Testis (tissue), 3 donors: ENCODE measurements around the gene STK32A. TPM values are rescaled to one million over a fixed set of nuclear protein-coding genes. Genes with fewer than 3 reads are reported as not detected.

ENCODE experiments used
- DNase-seq: peaks from one replicate; pipeline ENCODE4 v3.0.0-alpha.2; 2019
- H3K27ac ChIP-seq, 2 donors: fragments of 200-600 bp; sonication (generic); one replicate each; pipeline ENCODE4 v1.5.1; 2019
- H3K27me3 ChIP-seq: fragments of 200-600 bp; sonication (generic); one replicate; pipeline ENCODE4 v1.5.1; 2019
- H3K36me3 ChIP-seq: fragments of 200-600 bp; sonication (generic); one replicate; pipeline ENCODE4 v1.5.1; 2017; ENCODE audit warnings: low read depth; ENCODE audit errors: missing control alignments
- H3K4me1 ChIP-seq: fragments of 200-600 bp; sonication (generic); one replicate; pipeline ENCODE4 v1.5.1; 2019
- H3K4me3 ChIP-seq, 2 donors: fragments of 200-600 bp; sonication (generic); one replicate each; pipeline ENCODE4 v1.5.1; 2017 to 2019
- H3K9me3 ChIP-seq: fragments of 200-600 bp; sonication (generic); one replicate; pipeline ENCODE4 v1.5.1; 2017
- CTCF ChIP-seq, 3 experiments: fragments of 450-650 bp in 2 of 3; fragments of 200-600 bp in 1 of 3; sonication (generic) in 1 of 3; IDR thresholded peaks; one replicate each; pipeline ENCODE4 v1.5.1; 2016 to 2019; ENCODE audit warnings: antibody characterized with exemption in 3 of 3, mild to moderate bottlenecking in 2 of 3, moderate library complexity in 1 of 3
- POLR2A ChIP-seq: fragments of 450-650 bp; IDR thresholded peaks from one replicate; pipeline ENCODE4 v1.6.1; 2017; ENCODE audit warnings: antibody characterized with exemption, mild to moderate bottlenecking, moderate library complexity
- WGBS, 2 donors: methylation state at CpG; one replicate each; pipeline ENCODE4 v1.1.5; 2018; 5-methylcytosine and 5-hydroxymethylcytosine counted together
- intact Hi-C: fragments of 100-400 bp; cut with DNase I; formaldehyde crosslinking; loops from one replicate; pipeline ENCODE4 v1.15.1; 2023; ENCODE audit warnings: low total_unique reads
- polyA plus RNA-seq: library from polyadenylated mRNA; stranded (reverse); fragments of 350-450 nt; fragmentation: Illumina TruSeq; extraction: RNeasy Lipid Tissue Mini Kit (QIAGEN cat#74804); gene quantifications from one replicate; pipeline ENCODE4 v1.2.3, GENCODE V29; 2014; ENCODE audit warnings: low read depth, low replicate concordance; ENCODE audit not compliant: insufficient read depth
- total RNA-seq, 2 donors: library from RNA; depleted of rRNA; stranded (reverse); fragments of >200 nt; gene quantifications; one replicate each; pipeline ENCODE4 v1.2.3, GENCODE V29; 2016

The STK32A gene
- total and polyA plus RNA-seq, 3 donors from 2014 or later, result 3.9 to 7.9 (median 6.0) TPM

DNA sequence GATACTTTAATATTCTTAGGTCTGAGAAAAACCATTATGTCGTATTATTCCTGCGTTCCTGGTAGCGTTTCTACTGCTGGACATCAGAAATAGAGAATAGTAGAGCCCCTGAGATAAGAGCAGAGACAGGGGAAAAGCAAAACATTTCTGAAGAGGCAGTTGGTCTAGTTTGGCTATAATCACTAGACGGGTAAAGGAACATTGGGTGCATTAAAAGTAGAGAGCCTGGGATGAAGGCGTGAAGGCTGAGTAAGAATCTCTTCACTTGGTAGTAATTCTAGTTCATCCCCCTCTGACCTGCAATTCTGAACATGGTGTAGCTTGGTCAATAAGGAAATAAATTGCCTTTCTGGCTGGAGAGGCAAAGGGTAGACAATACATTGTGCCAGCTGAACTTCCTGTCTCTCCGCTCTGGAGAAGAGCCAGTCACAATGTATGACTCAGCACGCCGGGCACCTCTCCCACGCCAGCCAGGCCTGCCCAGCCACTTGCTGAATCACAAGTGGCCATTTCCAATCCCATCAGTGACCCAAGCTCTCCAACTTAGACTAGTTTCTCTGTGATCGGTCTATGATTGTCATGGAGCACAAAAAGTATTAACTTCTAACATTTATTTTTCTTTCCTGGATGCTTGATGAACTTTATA lies 75.4 kb downstream of the STK32A start:
- 71 to 84% methylated on average over 10 of the region's 10 CpGs for WGBS, 2 donors
- H3K4me1 ChIP-seq, result no peaks in the 10 kb centered on the region
- H3K36me3 ChIP-seq, result no peaks in the 10 kb centered on the region
- intact Hi-C loops, result no loop called here
- TF ChIP-seq POLR2A (no peak), CTCF (IDR thresholded peaks at IDR 0.05) (no peak)
- H3K4me3 ChIP-seq, result no peak overlapping the region
- no peaks in the 10 kb centered on the region for H3K9me3 ChIP-seq
- H3K27ac ChIP-seq, result no peak overlapping the region
- H3K27me3 ChIP-seq, result no peaks in the 10 kb centered on the region
- peak; percentile 38 for DNase-seq

GRCh38 chr5:147317978-147318684 lies 83.3 kb downstream of the STK32A start:
- DNase-seq, result no peak
- intact Hi-C loops, result no loop called here
- Histone ChIP-seq H3K36me3 (no peaks in the 10 kb centered on the region), H3K4me1 (no peaks in the 10 kb centered on the region), H3K4me3 (no peak overlapping the region), H3K9me3 (no peaks in the 10 kb centered on the region), H3K27ac (no peak overlapping the region), H3K27me3 (no peaks in the 10 kb centered on the region)
- no peak for TF ChIP-seq CTCF (IDR thresholded peaks at IDR 0.05)
- TF ChIP-seq POLR2A, result no peak
- WGBS, 2 donors, result 86 to 89% methylated on average over 7 of the region's 7 CpGs

- no peak for DNase-seq
- Histone ChIP-seq H3K27ac (no peak overlapping the region), H3K36me3 (no peaks in the 10 kb centered on the region), H3K4me3 (no peak overlapping the region), H3K27me3 (no peaks in the 10 kb centered on the region), H3K4me1 (no peaks in the 10 kb centered on the region), H3K9me3 (no peaks in the 10 kb centered on the region)
- intact Hi-C loops, result no loop called here
- WGBS, 2 donors, result 73 to 90% methylated on average over 1 of the region's 1 CpG
- no peak for TF ChIP-seq CTCF (IDR thresholded peaks at IDR 0.05)
These were observed 86.7 kb downstream of the STK32A start for GRCh38 chr5:147321569-147321968.

- no peak for DNase-seq
These were observed 92.6 kb downstream of the STK32A start for GRCh38 chr5:147327421-147327820.

More at GRCh38 chr5:147327421-147327820, 92.6 kb downstream of the STK32A start:
- H3K9me3 ChIP-seq, result no peaks in the 10 kb centered on the region
- no peaks in the 10 kb centered on the region for H3K27me3 ChIP-seq
- H3K27ac ChIP-seq, result no peak overlapping the region
- 53 to 73% methylated on average over 4 of the region's 4 CpGs for WGBS, 2 donors
- no peaks in the 10 kb centered on the region for H3K4me1 ChIP-seq
- no peak overlapping the region for H3K4me3 ChIP-seq
- intact Hi-C loops, result no loop called here
- H3K36me3 ChIP-seq, result no peaks in the 10 kb centered on the region
- no peak for TF ChIP-seq POLR2A
- no peak for TF ChIP-seq CTCF (IDR thresholded peaks at IDR 0.05)
